Right renal pelvis (tissue), 4 donors: Measurements from ENCODE around the gene ABCC5. TPM values are rescaled to one million over a fixed set of nuclear protein-coding genes. Genes with fewer than 3 reads are reported as not detected.

Experiments
- DNase-seq, 4 donors: peaks; one replicate each; pipeline ENCODE4 v3.0.0-alpha.2; 2013; ENCODE audit warnings: low read depth in 4 of 4, low spot score in 3 of 4, missing footprints in 1 of 4
- polyA plus RNA-seq, 4 donors: library from polyadenylated mRNA; unstranded; fragments of 120-200 nt; gene quantifications; one replicate each; pipeline ENCODE4 v1.2.1, GENCODE V29; 2013; ENCODE audit not compliant: insufficient read length in 4 of 4

Gene ABCC5
- polyA plus RNA-seq, 4 donors: 45.7 to 63.3 (median 53.7) TPM

GRCh38 chr3:183984127-183984740 is 33.5 kb downstream of the ABCC5 start:
- DNase-seq: no peak

- no peak for DNase-seq
Observed at GRCh38 chr3:183981990-183982644, 35.6 kb downstream of the ABCC5 start.

GRCh38 chr3:183980403-183980802 is 37.3 kb downstream of the ABCC5 start:
- no peak for DNase-seq

GRCh38 chr3:183975981-183976662 is 41.6 kb downstream of the ABCC5 start:
- DNase-seq: no peak

- no peak for DNase-seq
Observed at GRCh38 chr3:183968666-183969245, 48.9 kb downstream of the ABCC5 start.

GRCh38 chr3:183967693-183968092 is 50.0 kb downstream of the ABCC5 start:
- no peak for DNase-seq

- DNase-seq: no peak
Observed at GRCh38 chr3:183966361-183966791, 51.3 kb downstream of the ABCC5 start.

- DNase-seq: no peak
Observed at GRCh38 chr3:183962807-183963206, 54.9 kb downstream of the ABCC5 start.

GRCh38 chr3:183959214-183959613 is 58.5 kb downstream of the ABCC5 start:
- no peak for DNase-seq

- no peak for DNase-seq
Observed at GRCh38 chr3:183958775-183959174, 58.9 kb downstream of the ABCC5 start.

GRCh38 chr3:183958226-183958625 is 59.5 kb downstream of the ABCC5 start:
- no peak for DNase-seq

- no peak for DNase-seq
Observed at GRCh38 chr3:183954875-183955274, 62.8 kb downstream of the ABCC5 start.

GRCh38 chr3:183953471-183954070 is 64.1 kb downstream of the ABCC5 start:
- no peak for DNase-seq

GRCh38 chr3:183951459-183951858 is 66.2 kb downstream of the ABCC5 start:
- DNase-seq: no peak

GRCh38 chr3:183949690-183950089 is 68.0 kb downstream of the ABCC5 start:
- no peak for DNase-seq

- no peak for DNase-seq
Observed at GRCh38 chr3:183946037-183946436, 71.6 kb downstream of the ABCC5 start.

GRCh38 chr3:183944775-183945174 is 72.9 kb downstream of the ABCC5 start:
- no peak for DNase-seq

- DNase-seq: no peak
Observed at GRCh38 chr3:183943739-183944138, 73.9 kb downstream of the ABCC5 start.

- DNase-seq: no peak
Observed at GRCh38 chr3:183941216-183941615, 76.5 kb downstream of the ABCC5 start.

- no peak for DNase-seq
Observed at GRCh38 chr3:183937601-183938286, 79.9 kb downstream of the ABCC5 start.

GRCh38 chr3:183933160-183933559 is 84.5 kb downstream of the ABCC5 start:
- no peak for DNase-seq
